Uterus (tissue), 4 donors: ENCODE results near the gene SGCE. TPM values are rescaled to one million over a fixed set of nuclear protein-coding genes. Genes with fewer than 3 reads are reported as not detected.

Source experiments
- DNase-seq, 2 donors: peaks; one replicate each; pipeline ENCODE4 v3.0.0-alpha.2; 2019 to 2020
- H3K27ac ChIP-seq, 2 donors: fragments of 200-600 bp; sonication (generic); 1 replicate in 1 of 2; 2 replicates in 1 of 2; pipeline ENCODE4 v1.5.1; 2016 to 2018
- H3K27me3 ChIP-seq, 2 donors: fragments of 200-600 bp; sonication (generic); one replicate each; pipeline ENCODE4 v1.5.1; 2018 to 2019; ENCODE audit warnings: control low read depth in 1 of 2
- H3K36me3 ChIP-seq, 2 donors: fragments of 200-600 bp; sonication (generic); one replicate each; pipeline ENCODE4 v1.5.1; 2019; ENCODE audit warnings: control low read depth in 1 of 2
- H3K4me1 ChIP-seq, 2 donors: fragments of 200-600 bp; sonication (generic); one replicate each; pipeline ENCODE4 v1.5.1; 2018 to 2019; ENCODE audit warnings: control low read depth in 1 of 2
- H3K4me3 ChIP-seq, 2 donors: fragments of 200-600 bp; sonication (generic); 1 replicate in 1 of 2; 2 replicates in 1 of 2; pipeline ENCODE4 v1.5.1; 2018 to 2019; ENCODE audit warnings: mild to moderate bottlenecking in 1 of 2
- H3K9me3 ChIP-seq, 2 donors: fragments of 200-600 bp; sonication (generic); one replicate each; pipeline ENCODE4 v1.5.1; 2019; ENCODE audit warnings: control low read depth in 1 of 2
- POLR2A ChIP-seq, 2 donors: fragments of 450-650 bp; IDR thresholded peaks; one replicate each; pipeline ENCODE4 v1.6.1; 2016; ENCODE audit warnings: antibody characterized with exemption in 2 of 2, mild to moderate bottlenecking in 1 of 2, moderate library complexity in 1 of 2
- intact Hi-C: fragments of 100-400 bp; cut with DNase I; formaldehyde crosslinking; loops from one replicate; pipeline ENCODE4 v1.15.1; 2023; ENCODE audit warnings: low total_unique reads
- total RNA-seq, 4 donors: library from RNA; depleted of rRNA in 3 of 4; stranded (reverse); fragments of >200 nt in 3 of 4; gene quantifications; one replicate each; pipeline versions ENCODE4 v1.1.0 to v1.2.4, GENCODE V29; 2014 to 2023
- TF ChIP-seq, protein P1 (sequence below), 4 experiments: fragments of 200-600 bp in 2 of 4; fragments of 450-650 bp in 2 of 4; sonication (generic) in 2 of 4; IDR thresholded peaks; one replicate each; pipeline ENCODE4 v1.5.1; 2016 to 2019; ENCODE audit warnings: antibody characterized with exemption in 4 of 4, mild to moderate bottlenecking in 2 of 4, moderate library complexity in 1 of 4
- donor health status: DM: yes; HTN: yes; CAD: no.

The SGCE gene
- total RNA-seq, 4 donors from 2014 or later = 118 to 790 (median 182) TPM

GRCh38 chr7:94676431-94676830, 20.5 kb upstream of the SGCE start:
- intact Hi-C loops = no loop called here
- no peaks in the 10 kb centered on the region for H3K9me3 ChIP-seq
- H3K4me1 ChIP-seq = no peaks in the 10 kb centered on the region
- TF ChIP-seq, protein P1, sequence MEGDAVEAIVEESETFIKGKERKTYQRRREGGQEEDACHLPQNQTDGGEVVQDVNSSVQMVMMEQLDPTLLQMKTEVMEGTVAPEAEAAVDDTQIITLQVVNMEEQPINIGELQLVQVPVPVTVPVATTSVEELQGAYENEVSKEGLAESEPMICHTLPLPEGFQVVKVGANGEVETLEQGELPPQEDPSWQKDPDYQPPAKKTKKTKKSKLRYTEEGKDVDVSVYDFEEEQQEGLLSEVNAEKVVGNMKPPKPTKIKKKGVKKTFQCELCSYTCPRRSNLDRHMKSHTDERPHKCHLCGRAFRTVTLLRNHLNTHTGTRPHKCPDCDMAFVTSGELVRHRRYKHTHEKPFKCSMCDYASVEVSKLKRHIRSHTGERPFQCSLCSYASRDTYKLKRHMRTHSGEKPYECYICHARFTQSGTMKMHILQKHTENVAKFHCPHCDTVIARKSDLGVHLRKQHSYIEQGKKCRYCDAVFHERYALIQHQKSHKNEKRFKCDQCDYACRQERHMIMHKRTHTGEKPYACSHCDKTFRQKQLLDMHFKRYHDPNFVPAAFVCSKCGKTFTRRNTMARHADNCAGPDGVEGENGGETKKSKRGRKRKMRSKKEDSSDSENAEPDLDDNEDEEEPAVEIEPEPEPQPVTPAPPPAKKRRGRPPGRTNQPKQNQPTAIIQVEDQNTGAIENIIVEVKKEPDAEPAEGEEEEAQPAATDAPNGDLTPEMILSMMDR (IDR thresholded peaks at IDR 0.05) = no peak
- no peak for TF ChIP-seq POLR2A (IDR thresholded peaks at IDR 0.05)
- DNase-seq = no peak
- no peaks in the 10 kb centered on the region for H3K36me3 ChIP-seq
- H3K27me3 ChIP-seq = no peaks in the 10 kb centered on the region
- no peak overlapping the region for H3K27ac ChIP-seq
- H3K4me3 ChIP-seq = no peak overlapping the region

DNA sequence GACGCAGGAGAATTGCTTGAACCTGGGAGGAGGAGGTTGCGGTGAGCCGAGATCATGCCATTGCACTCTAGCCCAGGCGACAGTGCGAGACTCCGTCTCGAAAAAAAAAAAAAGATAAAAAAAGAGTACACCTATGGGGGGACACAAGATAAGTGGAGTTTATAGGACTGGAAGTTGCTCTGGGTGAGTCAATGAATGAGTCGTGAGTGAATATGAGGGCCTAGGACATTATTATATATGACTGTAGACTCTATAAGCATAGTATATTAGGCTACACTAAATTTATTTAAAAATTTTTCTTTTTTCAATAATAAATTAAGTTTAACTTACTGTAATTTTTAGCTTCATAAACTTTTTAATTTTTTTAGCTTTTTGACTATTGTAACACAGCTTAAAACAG, 19.4 kb upstream of the SGCE start:
- TF ChIP-seq POLR2A (IDR thresholded peaks at IDR 0.05) = no peak
- TF ChIP-seq, protein P1 (IDR thresholded peaks at IDR 0.05) = no peak
- H3K4me3 ChIP-seq = no peak overlapping the region
- H3K27ac ChIP-seq = no peak overlapping the region
- no peaks in the 10 kb centered on the region for H3K27me3 ChIP-seq
- no peaks in the 10 kb centered on the region for H3K4me1 ChIP-seq
- no peak for DNase-seq
- intact Hi-C loops = no loop called here
- no peaks in the 10 kb centered on the region for H3K36me3 ChIP-seq
- no peaks in the 10 kb centered on the region for H3K9me3 ChIP-seq

- intact Hi-C loops = no loop called here
- H3K27me3 ChIP-seq = no peaks in the 10 kb centered on the region
- H3K36me3 ChIP-seq = no peaks in the 10 kb centered on the region
- H3K4me1 ChIP-seq = no peaks in the 10 kb centered on the region
- DNase-seq = no peak
- TF ChIP-seq, protein P1 (IDR thresholded peaks at IDR 0.05) = no peak
- TF ChIP-seq POLR2A (IDR thresholded peaks at IDR 0.05) = no peak
- H3K27ac ChIP-seq = no peak overlapping the region
- no peaks in the 10 kb centered on the region for H3K9me3 ChIP-seq
- no peak overlapping the region for H3K4me3 ChIP-seq
Observed at GRCh38 chr7:94671444-94672235, 15.7 kb upstream of the SGCE start.

DNA sequence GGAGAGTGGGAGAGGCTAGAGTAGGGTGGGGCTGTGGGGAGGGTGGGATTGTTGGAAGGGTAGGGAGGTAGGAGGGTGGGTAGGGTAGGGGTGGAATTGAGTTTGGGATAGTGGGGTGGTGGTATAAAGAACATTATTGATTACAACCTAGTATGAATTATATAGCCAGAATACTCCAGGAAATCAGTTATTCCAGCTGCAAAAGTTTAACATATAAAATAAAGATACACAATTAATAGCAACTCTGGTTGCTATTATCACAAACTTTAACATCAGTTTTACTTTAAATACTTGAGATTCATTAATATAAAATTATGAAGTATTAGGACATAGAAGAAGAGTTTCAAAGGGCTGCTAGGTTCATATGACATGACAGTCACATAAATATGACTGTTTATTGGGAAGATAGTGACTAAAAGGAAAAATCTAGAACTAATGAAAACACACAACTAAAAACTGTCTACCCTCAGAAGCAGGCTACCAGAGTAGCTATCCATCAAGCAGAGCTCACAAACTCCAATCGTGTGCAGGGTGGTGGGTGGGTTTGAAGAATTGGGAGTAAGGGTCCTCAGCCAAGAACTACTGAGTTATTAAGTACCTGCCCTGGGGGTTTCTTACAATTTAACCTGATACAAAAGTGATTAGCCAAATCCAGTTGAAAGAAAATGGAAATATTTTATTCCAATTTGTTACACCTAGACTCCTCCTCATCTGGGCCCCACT, 14.0 kb upstream of the SGCE start:
- H3K36me3 ChIP-seq = no peaks in the 10 kb centered on the region
- no peaks in the 10 kb centered on the region for H3K9me3 ChIP-seq
- H3K27me3 ChIP-seq = no peaks in the 10 kb centered on the region
- DNase-seq = no peak
- no peak overlapping the region for H3K4me3 ChIP-seq
- no peak overlapping the region for H3K27ac ChIP-seq
- intact Hi-C loops = no loop called here
- no peak for TF ChIP-seq POLR2A (IDR thresholded peaks at IDR 0.05)
- H3K4me1 ChIP-seq = no peaks in the 10 kb centered on the region

DNA sequence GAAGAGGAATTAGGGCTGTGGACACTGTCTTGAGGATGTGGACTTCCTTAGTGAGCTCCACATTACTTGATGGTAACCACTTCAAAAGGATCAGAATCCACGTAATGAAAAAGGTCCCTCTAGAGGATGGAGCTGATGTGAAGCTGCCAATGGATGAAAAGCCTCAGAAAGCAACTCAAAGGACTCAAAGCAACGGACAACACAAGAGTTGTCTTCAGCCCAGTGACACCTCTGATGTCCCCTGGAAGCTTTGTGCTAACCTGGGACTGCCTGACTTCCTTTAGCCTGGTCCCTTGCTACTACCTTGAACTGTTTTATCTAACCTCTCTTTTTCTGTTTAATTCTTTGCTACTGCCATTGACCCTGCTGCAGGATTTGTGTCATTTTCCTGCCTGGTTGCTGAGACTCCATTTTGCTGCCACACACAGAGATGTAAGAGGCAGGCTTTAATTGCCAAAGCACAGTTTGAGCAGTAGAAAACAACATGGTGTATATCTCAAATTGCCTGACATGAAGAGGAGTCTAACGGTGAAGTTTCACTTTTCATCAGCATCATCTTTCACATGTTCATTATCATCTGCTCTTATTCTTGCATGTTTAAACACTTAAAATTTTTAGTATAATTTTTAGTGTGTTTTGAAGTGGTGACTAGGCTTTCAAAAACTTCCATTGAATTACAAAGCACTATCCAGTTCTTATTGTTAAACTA, 11.1 kb upstream of the SGCE start:
- TF ChIP-seq, protein P1 (IDR thresholded peaks at IDR 0.05) = no peak
- no peak for TF ChIP-seq POLR2A (IDR thresholded peaks at IDR 0.05)
- DNase-seq = no peak
- Histone ChIP-seq H3K27ac (no peak overlapping the region), H3K36me3 (no peaks in the 10 kb centered on the region), H3K27me3 (no peaks in the 10 kb centered on the region), H3K4me1 (no peaks in the 10 kb centered on the region), H3K4me3 (no peak overlapping the region), H3K9me3 (no peaks in the 10 kb centered on the region)
- intact Hi-C loops = no loop called here
